Measurements from ENCODE around the gene RNF123.

The RNF123 gene

DNA sequence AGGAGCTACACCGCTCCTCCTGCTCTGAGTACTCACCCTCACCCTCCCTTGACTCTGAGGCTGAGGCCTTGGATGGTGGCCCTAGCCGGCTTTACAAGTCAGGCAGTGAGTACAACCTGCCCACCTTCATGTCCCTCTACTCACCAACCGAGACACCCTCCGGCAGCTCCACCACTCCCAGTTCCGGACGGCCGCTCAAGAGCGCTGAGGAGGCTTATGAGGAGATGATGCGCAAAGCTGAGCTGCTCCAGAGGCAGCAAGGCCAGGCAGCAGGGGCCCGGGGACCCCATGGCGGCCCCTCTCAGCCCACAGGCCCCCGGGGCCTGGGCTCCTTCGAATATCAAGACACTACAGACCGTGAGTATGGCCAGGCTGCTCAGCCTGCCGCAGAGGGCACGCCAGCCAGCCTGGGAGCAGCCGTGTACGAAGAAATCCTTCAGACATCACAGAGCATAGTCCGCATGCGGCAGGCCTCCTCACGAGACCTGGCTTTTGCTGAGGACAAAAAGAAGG lies 36.4 kb upstream of the RNF123 start:
- TF ChIP-seq, protein P1, sequence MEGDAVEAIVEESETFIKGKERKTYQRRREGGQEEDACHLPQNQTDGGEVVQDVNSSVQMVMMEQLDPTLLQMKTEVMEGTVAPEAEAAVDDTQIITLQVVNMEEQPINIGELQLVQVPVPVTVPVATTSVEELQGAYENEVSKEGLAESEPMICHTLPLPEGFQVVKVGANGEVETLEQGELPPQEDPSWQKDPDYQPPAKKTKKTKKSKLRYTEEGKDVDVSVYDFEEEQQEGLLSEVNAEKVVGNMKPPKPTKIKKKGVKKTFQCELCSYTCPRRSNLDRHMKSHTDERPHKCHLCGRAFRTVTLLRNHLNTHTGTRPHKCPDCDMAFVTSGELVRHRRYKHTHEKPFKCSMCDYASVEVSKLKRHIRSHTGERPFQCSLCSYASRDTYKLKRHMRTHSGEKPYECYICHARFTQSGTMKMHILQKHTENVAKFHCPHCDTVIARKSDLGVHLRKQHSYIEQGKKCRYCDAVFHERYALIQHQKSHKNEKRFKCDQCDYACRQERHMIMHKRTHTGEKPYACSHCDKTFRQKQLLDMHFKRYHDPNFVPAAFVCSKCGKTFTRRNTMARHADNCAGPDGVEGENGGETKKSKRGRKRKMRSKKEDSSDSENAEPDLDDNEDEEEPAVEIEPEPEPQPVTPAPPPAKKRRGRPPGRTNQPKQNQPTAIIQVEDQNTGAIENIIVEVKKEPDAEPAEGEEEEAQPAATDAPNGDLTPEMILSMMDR (conservative IDR thresholded peaks at IDR 0.05; ENCODE audit: control insufficient read depth, insufficient read depth, low read depth, low read length): no peak
- no peak overlapping the region for H3K4me3 ChIP-seq (ENCODE audit: control insufficient read depth, low read depth, low read length)
- DNase-seq (ENCODE audit: low read depth): no peak

- no peak for DNase-seq (ENCODE audit: low read depth)
- TF ChIP-seq, protein P1 (conservative IDR thresholded peaks at IDR 0.05; ENCODE audit: control insufficient read depth, insufficient read depth, low read depth, low read length): no peak
- no peak overlapping the region for H3K4me3 ChIP-seq (ENCODE audit: control insufficient read depth, low read depth, low read length)
Observed at GRCh38 chr3:49653621-49654020, 35.7 kb upstream of the RNF123 start.

DNA sequence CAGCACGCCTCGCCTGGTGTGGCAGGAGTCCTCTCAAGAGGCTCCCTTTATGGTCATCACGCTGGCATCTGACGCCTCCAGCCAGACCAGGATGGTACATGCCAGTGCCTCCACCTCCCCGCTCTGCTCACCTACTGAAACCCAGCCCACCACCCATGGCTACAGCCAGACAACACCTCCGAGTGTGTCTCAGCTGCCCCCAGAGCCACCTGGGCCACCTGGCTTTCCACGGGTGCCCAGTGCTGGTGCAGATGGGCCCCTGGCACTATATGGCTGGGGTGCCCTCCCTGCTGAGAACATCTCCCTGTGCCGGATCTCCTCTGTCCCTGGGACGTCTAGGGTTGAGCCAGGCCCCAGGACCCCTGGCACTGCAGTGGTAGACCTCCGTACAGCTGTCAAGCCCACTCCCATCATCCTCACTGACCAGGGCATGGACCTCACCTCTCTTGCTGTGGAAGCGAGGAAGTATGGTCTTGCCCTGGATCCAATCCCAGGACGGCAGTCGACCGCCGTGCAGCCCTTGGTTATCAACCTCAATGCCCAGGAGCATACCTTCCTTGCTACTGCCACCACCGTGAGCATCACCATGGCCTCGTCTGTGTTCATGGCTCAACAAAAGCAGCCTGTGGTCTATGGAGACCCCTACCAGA lies 35.1 kb upstream of the RNF123 start:
- TF ChIP-seq, protein P1 (conservative IDR thresholded peaks at IDR 0.05; ENCODE audit: control insufficient read depth, insufficient read depth, low read depth, low read length): no peak
- no peak overlapping the region for H3K4me3 ChIP-seq (ENCODE audit: control insufficient read depth, low read depth, low read length)
- DNase-seq (ENCODE audit: low read depth): no peak

DNA sequence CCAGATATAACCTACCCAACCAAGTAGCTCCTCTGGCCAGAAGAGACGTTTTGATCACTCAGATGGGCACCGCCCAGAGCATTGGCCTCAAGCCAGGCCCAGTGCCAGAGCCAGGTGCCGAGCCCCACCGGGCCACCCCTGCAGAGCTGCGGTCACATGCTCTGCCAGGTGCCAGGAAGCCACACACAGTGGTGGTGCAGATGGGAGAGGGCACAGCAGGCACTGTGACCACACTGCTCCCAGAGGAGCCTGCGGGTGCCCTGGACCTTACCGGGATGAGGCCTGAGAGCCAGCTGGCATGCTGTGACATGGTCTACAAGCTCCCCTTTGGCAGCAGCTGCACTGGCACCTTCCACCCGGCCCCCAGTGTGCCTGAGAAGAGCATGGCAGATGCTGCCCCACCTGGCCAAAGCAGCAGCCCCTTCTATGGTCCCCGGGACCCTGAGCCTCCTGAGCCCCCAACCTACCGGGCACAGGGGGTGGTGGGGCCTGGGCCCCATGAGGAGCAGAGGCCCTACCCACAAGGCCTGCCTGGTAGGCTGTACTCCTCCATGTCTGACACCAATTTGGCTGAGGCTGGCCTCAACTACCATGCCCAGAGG lies 34.3 kb upstream of the RNF123 start:
- no peak for DNase-seq (ENCODE audit: low read depth)
- TF ChIP-seq, protein P1 (conservative IDR thresholded peaks at IDR 0.05; ENCODE audit: control insufficient read depth, insufficient read depth, low read depth, low read length): no peak
- no peak overlapping the region for H3K4me3 ChIP-seq (ENCODE audit: control insufficient read depth, low read depth, low read length)

GRCh38 chr3:49655731-49656285 lies 33.5 kb upstream of the RNF123 start:
- no peak overlapping the region for H3K4me3 ChIP-seq (ENCODE audit: control insufficient read depth, low read depth, low read length)
- DNase-seq (ENCODE audit: low read depth): no peak
- TF ChIP-seq, protein P1 (conservative IDR thresholded peaks at IDR 0.05; ENCODE audit: control insufficient read depth, insufficient read depth, low read depth, low read length): no peak

DNA sequence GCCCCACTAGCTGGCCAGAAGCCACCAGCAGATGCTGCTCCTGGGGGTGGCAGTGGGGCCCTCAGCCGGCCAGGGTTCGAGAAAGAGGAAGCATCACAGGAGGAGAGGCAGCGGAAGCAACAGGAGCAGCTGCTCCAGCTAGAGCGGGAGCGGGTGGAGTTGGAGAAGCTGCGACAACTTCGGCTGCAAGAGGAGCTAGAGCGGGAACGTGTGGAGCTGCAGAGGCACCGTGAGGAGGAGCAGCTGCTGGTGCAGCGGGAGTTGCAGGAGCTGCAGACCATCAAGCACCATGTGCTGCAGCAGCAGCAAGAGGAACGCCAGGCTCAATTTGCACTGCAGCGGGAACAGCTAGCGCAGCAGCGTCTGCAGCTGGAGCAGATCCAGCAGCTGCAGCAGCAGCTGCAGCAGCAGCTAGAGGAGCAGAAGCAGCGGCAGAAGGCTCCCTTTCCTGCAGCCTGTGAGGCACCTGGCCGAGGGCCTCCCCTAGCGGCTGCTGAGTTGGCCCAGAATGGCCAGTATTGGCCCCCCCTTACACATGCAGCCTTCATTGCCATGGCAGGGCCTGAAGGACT lies 32.7 kb upstream of the RNF123 start:
- no peak overlapping the region for H3K4me3 ChIP-seq (ENCODE audit: control insufficient read depth, low read depth, low read length)
- DNase-seq (ENCODE audit: low read depth): no peak

More for the DNA sequence above, 32.7 kb upstream of the RNF123 start:
- TF ChIP-seq, protein P1 (conservative IDR thresholded peaks at IDR 0.05; ENCODE audit: control insufficient read depth, insufficient read depth, low read depth, low read length): no peak

All from fibroblast of mammary gland (primary cell).